ENCODE data around the gene CRYBB1.

- TF ChIP-seq CTCF (IDR thresholded peaks at IDR 0.05) (no peak), POLR2A (IDR thresholded peaks at IDR 0.05) (no peak), POLR2AphosphoS5 (IDR thresholded peaks at IDR 0.05) (no peak)
These were observed 14.8 kb upstream of the CRYBB1 start for GRCh38 chr22:26632422-26633155.
